22Rv1 (cell line): Measurements from ENCODE around the gene GPR173.

Experiments
- ZFX ChIP-seq: fragments of 450-650 bp; IDR thresholded peaks from 2 replicates; pipeline ENCODE4 v1.6.1; 2017; ENCODE audit warnings: antibody characterized with exemption, borderline replicate concordance
- TF ChIP-seq, protein P1 (sequence below): fragments of 450-650 bp; IDR thresholded peaks from 2 replicates; pipeline ENCODE4 v1.5.1; 2017; ENCODE audit warnings: mild to moderate bottlenecking

DNA sequence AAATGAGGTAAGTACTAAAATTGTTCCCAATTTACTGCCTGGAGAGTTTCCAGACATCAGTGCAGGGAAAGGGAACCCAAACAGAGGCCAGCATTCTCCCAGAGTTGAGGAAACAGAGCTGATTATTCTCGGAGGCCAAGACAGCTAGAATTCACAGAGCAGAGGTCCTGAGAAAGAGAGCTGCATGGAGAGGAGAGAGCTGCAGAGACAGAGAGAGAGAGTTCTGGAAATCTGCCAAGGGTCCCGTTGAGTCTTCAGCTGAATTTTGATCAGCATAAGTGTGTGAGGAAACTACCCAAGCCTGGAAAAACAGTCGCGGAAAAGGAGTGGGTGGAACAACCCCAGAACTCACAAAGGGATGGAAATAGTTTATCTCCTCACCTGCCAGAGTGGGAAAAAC is 43.8 kb upstream of the GPR173 start:
- TF ChIP-seq, protein P1, sequence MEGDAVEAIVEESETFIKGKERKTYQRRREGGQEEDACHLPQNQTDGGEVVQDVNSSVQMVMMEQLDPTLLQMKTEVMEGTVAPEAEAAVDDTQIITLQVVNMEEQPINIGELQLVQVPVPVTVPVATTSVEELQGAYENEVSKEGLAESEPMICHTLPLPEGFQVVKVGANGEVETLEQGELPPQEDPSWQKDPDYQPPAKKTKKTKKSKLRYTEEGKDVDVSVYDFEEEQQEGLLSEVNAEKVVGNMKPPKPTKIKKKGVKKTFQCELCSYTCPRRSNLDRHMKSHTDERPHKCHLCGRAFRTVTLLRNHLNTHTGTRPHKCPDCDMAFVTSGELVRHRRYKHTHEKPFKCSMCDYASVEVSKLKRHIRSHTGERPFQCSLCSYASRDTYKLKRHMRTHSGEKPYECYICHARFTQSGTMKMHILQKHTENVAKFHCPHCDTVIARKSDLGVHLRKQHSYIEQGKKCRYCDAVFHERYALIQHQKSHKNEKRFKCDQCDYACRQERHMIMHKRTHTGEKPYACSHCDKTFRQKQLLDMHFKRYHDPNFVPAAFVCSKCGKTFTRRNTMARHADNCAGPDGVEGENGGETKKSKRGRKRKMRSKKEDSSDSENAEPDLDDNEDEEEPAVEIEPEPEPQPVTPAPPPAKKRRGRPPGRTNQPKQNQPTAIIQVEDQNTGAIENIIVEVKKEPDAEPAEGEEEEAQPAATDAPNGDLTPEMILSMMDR, result no peak
- TF ChIP-seq ZFX, result no peak
